AG20443 (cell line): Measurements from ENCODE around the gene ANKRD11.
"Not testable (repeated sequence)": the region's sequence is repeated elsewhere in the genome, so short reads cannot be mapped to it uniquely, and the experiment has no call there.

Source experiments
- DNase-seq: peaks from one replicate; pipeline ENCODE4 v3.0.0; 2012; ENCODE audit warnings: low spot score, mixed read lengths

Gene ANKRD11

DNA sequence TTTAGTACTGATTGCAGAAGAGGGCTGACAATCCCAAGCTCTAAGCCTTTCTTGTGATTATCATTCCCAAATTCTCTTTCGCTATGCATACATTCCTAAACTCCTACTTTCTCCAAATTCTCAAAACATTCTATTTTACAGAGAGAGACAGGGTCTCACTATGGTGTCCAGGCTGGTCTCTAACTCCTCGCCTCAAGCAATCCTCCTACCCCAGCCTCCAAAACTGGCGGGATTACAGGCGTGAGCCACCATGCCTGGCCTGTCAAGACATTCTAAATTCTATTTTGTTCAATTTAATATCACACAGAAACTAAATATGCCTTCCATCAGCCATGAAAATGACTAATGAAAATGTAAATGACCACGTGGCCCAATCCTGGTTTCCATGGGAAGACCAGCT lies 39.8 kb downstream of the ANKRD11 start:
- DNase-seq: no peak

DNA sequence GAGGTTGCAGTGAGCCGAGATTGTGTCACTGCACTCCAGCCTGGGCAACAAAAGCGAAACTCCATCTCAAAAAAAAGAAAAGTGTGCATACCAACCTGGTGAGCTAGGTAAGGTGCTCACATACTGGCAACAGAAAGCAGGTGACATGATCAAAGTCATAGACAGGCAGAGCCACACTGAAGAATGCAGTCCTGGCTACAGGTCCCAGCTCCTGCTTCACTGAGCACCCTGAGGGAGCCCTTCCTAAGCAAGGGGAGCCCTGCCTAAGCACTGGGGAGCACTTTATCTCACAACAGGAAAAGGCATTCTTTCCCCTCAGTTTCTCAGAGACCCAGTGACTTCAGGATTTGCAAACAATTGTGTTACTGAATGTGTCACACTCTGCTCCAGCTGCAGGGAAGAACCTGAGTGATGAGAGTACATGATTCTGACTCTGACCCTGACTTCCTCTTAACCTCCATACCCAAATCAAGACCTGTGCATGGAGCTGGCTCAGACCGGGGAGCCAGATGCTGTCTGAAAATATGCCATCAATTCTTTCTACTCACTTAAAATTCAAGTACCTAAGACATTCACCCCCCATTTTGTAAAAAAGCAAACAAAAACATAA lies 40.5 kb downstream of the ANKRD11 start:
- DNase-seq: no peak

DNA sequence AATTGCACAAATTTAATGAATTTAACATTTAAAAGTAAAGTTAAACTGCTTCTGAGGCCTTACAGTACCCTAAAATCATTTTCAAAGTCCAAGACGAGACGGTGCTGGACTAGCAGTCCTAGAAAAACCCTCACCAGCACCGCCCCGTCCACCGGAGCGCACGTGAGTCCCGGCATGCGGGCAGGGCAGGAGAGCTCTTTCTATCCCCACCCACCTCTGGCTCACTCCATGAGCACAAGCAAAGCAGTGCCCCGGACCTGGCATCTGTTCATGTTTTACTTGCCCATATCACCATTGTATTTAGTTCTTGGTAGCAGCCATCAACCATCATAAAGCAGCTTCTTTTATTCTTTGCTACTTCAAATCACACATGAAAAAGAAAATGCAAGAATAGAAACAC lies 41.7 kb downstream of the ANKRD11 start:
- no peak for DNase-seq

DNA sequence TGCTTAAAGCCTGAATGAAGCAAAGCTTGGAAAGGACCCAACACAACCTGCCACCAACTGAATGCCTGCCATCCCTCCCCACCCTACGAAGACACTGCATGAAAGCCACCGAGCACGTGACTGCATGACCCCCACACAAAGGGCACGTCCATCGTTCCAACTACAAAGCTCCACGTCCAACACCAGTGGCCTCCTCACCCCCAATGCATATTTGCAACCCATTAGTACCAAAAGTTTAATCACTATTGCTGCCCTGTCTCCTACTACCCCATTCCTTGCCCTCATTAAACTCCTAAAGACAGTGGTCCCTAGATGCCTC lies 43.4 kb downstream of the ANKRD11 start:
- DNase-seq: no peak

DNA sequence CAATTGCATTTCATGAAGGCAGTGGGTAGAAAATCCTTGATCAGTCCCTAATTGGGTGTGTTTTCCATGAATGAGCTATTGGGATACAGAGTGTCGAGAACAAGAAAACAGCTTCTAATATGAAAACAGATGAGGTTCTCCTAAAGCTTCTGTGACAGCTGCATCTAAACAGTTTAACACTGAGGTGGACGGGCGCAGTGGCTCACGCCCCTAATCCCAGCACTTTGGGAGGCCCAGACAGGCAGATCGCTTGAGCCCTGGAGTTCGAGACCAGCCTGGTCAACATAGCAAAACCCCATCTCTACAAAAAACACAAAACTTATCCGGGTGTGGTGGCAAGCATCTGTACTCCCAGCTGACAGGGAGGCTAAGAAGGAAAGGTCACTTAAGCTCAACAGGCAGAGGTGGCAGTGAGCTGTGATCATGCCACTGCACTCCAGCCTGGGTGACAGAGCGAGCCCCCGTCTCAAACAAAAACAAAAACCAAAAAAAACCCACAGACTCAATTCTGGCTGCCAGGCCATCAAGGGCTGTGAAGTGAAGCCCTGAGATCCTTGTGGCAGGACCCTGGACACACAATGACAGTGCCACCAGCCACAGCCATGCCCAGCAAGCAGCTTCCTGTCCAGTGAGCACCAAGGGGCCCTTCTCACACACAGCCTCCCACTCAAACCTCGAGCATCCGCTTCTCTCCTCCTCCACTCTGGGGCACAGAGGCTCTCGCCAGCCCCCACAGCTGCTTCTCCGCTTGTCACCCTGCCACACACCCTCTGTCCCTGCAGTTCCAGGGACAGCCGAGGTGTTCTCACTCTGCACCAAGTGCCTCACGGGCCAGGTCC lies 44.0 kb downstream of the ANKRD11 start:
- DNase-seq: no peak

DNA sequence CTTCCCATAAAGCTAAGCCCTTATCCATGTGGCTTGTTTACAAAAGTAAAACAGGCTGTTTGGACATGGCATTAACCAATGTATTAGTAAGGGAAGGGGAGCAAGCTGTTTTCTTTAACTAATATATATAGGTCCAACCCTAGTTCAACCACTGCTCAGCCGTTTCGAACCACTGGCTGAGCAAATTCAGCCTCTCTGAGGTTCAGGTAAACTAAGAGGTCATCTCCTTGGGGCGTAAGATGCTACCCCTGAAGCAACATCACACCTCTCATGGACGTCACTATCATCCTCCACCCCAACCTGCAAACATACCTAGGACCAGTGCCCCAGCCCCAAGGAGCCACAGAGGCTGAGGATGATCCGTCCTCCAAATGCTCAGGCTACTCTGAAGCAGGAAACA lies 45.2 kb downstream of the ANKRD11 start:
- no peak for DNase-seq

DNA sequence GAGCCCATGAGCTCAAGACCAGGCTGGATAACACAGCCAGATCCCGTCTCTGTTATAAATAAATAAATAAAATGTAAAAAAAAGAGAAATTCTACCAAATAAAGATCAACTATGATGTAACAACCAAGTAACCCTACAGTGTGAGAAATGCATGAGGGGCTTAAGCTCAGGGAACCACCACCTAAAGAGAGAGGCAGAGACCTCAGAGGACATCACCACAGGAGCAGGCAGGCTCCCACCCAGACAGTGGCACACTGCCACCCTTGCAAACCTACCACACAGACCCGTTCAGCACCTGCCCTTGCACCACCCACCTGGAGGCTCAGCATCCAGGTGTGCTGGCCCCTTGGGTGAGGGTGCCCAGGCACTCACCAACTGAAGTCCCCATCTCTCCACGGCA lies 45.6 kb downstream of the ANKRD11 start:
- DNase-seq: no peak

DNA sequence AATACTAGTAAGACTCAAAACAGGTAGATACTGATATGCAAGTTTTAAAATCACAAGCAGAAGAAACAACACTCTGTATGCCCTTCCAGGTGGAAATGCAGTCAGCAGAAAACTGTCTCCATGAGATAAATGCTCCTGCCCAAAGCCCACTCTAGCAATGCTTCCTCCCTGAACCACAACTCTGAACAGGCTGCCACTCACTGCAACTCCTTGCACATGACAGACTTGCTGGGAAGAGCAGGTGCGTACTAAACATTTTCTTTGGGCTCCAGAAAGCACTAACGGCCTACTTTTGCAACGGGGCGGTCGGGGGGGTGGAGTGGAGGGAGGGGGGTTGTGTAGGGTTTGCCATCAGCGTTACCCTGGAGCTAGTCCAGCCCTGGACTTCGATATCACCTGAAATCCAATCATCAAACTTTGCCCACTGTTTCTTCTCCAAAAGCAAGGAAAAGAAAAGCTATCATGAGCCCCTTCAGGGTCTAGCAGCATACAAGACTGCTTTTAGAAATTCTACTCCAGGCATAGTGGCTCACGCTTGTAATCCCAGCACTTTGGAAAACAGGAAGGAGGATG lies 46.1 kb downstream of the ANKRD11 start:
- no peak for DNase-seq

DNA sequence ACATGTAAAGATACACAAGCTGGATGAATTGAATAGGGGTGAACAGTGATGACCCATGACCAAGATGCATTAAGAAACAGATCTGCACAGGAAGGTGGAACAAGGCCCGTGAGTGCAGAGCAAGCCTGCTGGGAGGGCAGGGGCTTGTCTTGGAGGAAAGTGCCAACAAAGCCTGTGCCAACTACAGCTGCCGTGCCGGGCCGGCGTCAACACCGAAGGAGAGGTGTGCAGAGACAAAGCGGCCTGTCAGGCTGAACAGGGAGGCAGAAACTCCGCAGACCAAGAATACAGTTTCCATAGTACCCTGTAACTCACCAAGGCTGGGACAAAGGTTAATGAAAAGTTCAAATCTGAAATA lies 46.7 kb downstream of the ANKRD11 start:
- DNase-seq: no peak

DNA sequence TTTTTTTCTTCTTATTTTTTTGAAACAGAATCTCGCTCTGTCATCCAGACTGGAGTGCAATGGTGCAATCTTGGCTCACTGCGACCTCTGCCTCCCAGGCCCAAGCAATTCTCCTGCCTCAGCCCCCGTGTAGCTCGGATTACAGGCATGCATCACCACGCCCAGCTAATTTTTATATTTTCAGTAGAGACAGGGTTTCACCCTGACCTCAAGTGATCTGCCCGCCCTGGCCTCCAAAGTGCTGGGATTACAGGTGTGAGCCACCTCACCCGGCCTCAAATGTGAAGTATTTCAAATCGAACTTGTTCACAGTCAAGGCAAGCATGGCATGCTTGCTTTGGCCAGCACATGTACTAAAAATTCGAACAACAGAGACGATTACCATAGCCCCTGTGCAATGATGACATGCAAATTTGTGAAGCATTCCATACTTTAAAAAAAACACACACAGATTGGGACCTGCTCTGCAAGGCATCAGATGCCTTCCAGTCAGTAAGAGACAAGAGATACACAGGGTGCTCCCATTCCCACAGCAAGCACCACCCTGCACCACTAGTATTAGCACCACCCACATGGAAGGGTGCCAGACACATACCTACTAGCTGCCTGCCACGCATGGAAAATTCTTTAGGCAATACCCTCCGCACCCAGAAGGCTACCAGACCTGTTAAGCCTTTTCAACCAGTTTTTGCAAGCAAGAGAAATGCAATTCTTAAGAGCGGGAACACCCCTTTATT lies 47.2 kb downstream of the ANKRD11 start:
- DNase-seq: peak; percentile 46

DNA sequence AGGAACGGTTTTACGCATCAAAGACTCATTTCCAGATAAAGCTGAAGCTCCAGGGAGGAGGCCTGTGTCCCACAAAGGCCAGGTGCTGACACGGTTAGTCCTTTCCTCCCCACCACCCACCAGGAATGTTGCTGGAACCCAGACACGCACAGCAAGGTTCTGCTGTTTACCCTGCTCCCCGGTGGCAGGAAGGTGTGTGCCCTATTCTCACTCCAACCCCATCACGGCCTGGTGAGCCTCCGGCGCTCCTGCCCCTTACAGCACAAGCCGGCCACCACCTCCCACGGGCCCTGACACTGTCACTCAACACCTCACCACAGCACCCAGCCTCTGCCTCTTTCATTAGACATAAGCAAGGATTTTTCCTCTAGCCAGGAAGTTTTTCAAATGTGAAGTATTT lies 47.8 kb downstream of the ANKRD11 start:
- DNase-seq: no peak

DNA sequence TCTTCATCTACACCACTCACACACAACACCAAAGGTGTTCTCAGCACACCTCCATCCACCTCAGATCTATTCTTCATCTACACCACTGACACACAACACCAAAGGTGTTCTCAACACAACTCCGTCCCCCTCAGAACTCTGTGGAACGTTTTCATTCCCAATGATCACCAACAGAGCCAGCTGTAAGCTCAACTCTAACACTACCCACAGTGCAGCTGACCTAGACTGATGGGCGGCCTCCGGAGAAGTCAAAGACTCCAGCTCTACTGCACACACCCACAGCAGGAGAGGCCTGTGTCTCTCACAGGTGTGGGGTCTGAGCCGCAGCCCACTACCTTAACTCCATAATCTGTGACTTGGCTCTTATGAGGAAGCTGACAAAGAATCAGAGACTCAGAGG lies 50.7 kb downstream of the ANKRD11 start:
- no peak for DNase-seq

DNA sequence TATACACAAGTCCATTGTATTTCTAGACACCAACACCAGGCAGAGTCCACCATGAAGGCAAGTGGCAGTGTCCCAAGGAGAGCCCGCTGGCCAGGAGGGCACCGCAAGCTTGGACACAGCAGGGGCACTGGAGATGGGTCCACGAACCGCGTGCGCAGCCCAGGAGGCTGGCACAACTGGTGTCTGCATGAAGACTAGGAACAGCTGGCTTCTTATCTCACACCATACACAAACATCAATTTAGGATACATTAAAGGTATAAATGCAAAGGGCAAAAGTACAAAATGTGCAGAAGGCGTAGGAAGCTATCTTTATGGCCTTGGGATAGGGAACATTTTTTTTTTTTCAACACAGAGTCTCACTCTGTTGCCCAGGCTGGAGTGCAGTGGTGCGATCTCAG lies 52.4 kb downstream of the ANKRD11 start:
- no peak for DNase-seq

DNA sequence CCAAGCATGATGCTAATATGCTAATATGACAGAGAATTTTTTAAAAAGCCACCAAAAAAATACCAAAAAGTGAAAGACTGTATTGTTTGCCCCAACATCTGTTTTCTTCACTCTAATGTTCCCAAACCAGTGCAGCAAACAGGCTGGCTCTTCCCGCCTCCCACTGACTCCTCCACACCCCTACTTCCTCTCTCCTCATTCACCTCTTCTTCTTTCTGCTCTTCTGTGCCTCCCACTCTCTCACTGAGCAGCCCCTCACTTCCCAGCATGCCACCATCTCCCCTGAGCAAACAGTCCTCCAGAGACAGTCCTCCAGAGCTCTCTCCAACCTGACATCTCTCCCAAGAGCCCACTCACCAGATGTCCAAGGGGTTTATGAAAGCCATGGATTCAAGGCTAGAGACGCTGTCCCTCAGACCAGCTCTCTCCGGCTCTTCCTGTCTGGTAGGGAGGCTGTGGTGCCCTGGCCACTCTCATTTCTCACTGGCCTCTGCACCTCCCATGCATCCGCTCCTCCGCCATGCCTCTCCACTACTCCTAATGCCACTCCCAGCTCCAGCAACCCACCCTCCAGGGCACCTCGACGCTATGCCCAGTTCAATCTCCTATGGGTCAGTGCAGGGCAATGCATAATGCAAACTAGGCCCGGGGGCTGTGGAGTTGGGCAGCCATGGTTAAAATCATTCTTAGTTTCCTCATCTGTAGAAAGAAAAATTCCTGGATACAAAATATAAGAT lies 52.9 kb downstream of the ANKRD11 start:
- DNase-seq: no peak

DNA sequence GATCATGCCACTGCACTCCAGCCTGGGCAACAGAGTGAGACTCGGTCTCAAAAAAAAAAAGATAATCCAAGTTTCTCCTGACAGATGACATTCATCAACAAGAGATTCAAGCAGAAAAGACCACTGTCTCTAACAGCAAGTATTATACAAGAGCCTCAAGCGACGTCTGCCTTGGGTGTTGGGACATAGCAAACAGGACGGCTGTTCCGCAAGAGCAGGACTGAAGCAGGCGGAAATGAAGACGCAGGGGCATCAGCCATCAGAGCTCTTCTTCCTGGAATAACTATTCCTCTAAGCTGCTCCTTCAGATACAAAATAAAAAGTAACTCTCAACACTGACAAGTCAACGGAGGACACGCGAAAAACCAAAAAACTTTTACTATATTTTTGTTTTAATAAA lies 54.0 kb downstream of the ANKRD11 start:
- DNase-seq: no peak

DNA sequence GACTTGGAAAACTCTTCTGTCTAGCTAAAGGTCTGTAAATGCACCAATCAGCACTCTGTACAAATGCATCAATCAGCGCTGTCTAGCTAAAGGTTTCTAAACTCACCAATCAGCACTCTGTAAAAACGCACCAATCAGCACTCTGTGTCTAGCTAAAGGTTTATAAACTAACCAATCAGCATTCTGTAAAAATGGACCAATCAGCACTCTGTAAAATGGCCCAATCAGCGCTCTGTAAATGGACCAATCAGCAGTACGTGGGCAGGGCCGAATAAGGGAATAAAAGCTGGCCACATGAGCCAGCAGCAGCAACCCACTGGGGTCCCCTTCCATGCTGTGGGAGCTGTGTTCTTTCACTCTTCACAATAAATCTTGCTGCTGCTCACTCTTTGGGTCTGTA lies 55.3 kb downstream of the ANKRD11 start:
- not testable (repeated sequence) for DNase-seq

DNA sequence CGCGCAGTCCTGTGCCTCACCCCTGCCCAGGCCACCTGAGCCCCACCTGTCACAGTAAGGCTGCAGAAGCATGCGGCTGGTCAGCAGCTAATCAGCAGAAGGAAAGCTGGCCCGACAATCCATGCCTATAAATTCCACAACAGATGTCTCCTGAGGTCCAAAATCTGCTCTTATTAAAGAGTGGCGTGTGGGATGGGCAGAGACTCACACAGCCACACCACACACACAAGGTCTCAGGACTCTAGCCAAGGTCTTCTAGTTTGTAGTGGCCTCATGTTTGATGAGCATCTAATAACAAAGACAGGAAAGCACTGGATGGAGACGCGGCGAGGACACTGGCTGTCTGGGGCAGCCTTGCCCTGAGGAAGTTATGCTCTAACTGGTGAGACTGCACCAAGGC lies 55.9 kb downstream of the ANKRD11 start:
- DNase-seq: no peak

DNA sequence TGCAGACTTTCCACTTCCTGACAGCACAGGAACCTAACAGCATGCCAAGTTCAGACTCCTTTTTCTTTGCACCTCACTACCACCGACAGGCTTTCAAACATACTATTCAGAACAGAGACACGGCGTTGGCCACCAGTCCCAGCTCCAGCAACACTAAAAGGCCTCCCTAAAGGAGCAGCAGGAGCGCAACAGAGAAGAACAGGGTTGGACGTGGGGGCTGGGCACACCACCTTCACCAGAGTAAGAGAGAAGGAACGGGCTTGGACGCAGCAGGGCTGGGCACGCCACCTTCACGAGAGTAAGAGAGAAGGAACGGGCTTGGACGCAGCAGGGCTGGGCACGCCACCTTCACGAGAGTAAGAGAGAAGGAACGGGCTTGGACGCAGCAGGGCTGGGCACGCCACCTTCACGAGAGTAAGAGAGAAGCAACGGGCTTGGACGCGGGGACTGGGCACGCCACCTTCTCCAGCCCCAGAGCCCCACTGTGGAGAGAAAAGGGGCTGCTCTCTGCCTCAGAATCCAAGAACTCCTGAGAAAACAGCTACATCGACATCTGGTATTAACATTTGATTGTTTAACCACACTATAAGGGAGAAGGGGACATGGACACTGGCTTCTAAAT lies 56.9 kb downstream of the ANKRD11 start:
- DNase-seq: not testable (repeated sequence)

DNA sequence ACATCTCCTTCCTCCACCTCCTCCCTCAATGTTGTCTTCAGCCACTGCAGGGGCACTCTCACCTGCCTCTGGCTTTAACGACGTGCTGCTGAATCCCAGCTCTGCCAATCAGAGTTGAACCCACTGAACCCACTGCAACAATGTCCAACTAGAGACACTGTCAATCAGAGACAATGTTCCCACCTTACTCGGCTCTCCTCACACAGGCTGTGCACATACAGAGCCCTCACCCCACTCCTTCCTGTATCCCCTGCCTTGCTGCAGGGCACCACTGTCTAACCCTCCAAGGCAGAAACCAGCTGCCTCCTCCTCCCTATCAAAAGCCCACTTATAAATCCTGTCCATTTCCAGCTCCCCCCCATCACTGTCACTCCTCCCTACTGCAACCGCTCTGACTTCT lies 58.7 kb downstream of the ANKRD11 start:
- no peak for DNase-seq

DNA sequence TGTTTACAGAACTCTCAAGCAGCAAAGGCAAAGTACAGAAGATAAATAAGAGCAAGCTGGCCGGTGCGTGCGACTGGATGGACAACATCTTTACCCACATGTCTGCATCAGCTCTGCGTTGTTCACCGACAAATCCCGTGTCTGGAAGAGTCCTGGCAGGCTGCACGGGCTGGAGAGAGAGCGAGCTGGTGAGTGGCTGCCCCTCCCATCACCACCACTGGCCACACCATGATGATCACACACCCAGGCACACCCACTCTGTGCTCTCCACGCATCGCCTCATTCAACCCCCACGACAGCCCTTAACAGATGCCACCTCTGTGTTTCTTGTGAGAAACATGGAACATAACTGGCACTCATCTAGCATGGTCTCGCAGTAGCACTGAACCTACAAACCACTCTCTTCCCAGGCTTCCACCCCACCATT lies 59.2 kb downstream of the ANKRD11 start:
- DNase-seq: peak; percentile 95

DNA sequence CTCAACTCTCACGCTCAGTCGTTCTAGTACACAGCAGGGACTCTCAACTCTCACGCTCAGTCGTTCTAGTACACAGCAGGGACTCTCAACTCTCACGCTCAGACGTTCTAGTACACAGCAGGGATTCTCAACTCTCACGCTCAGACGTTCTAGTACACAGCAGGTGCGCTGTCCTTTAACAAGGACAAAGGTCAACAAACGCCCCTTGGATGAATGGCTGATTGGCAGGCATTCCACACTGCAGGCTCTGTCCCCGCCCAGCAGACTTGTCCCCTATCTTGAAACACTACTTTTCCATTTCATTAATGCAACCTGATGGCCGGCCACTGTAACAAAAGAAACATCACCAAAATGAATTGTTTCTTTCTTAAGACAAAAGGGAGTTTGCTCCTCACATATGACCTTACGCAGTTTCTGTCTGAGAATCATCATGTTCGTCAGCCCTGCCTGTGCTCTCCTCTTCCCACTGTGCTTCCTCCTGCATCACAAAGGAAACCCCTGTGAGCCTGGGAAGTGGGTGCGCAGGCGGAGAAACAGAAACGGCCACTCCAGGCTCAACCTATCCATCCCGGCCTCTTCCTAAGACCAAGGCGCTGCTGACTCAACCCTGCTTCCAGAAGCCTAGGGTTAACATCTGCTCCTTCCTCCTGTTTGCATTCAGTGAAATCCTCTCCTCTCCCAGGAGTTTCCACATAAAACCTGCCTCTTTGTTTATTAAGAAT lies 59.8 kb downstream of the ANKRD11 start:
- peak; percentile 47 for DNase-seq
